H9 (cell line): Measurements from ENCODE around the gene INSYN2A. TPM values are rescaled to one million over a fixed set of nuclear protein-coding genes. Genes with fewer than 3 reads are reported as not detected.

Experiments used
- DNase-seq: peaks from one replicate; pipeline ENCODE4 v3.0.0-alpha.2; 2017
- H2AFZ ChIP-seq: one replicate; pipeline ENCODE4 v1.6.1; 2013; ENCODE audit warnings: mild to moderate bottlenecking, low read length, control low read depth, moderate library complexity
- H2AK5ac ChIP-seq: 2 replicates; pipeline ENCODE4 v1.6.1; 2013; ENCODE audit warnings: low read length, control low read depth, mixed read lengths; ENCODE audit not compliant: insufficient read length
- H2BK120ac ChIP-seq: one replicate; pipeline ENCODE4 v1.6.1; 2013; ENCODE audit warnings: low read depth, mild to moderate bottlenecking, low read length, control low read depth, inconsistent platforms; ENCODE audit not compliant: poor library complexity, severe bottlenecking
- H2BK12ac ChIP-seq: 2 replicates; pipeline ENCODE4 v1.6.1; 2013; ENCODE audit warnings: low read length, control low read depth, mixed read lengths, low read depth; ENCODE audit not compliant: insufficient read length
- H2BK15ac ChIP-seq: 2 replicates; pipeline ENCODE4 v1.6.1; 2013; ENCODE audit warnings: low read depth, low read length, control low read depth
- H2BK20ac ChIP-seq: one replicate; pipeline ENCODE4 v1.6.1; 2013; ENCODE audit warnings: low read depth, mild to moderate bottlenecking, low read length, control low read depth, inconsistent platforms; ENCODE audit not compliant: poor library complexity, severe bottlenecking
- H2BK5ac ChIP-seq: 2 replicates; pipeline ENCODE4 v1.6.1; 2013; ENCODE audit warnings: low read length, control low read depth, mixed read lengths; ENCODE audit not compliant: insufficient read length
- H3K14ac ChIP-seq: 2 replicates; pipeline ENCODE4 v1.6.1; 2013; ENCODE audit warnings: low read length, control low read depth; ENCODE audit not compliant: insufficient read depth
- H3K18ac ChIP-seq: 2 replicates; pipeline ENCODE4 v1.6.1; 2013; ENCODE audit warnings: low read depth, mild to moderate bottlenecking, mixed read lengths, low read length, control low read depth; ENCODE audit not compliant: insufficient read length
- H3K23ac ChIP-seq: 2 replicates; pipeline ENCODE4 v1.6.1; 2013; ENCODE audit warnings: low read length, control low read depth, mixed read lengths, low read depth; ENCODE audit not compliant: insufficient read length
- H3K23me2 ChIP-seq: 2 replicates; pipeline ENCODE4 v1.6.1; 2013; ENCODE audit warnings: low read depth, mild to moderate bottlenecking, mixed read lengths, low read length, control low read depth; ENCODE audit not compliant: insufficient read length, poor library complexity, severe bottlenecking
- H3K27ac ChIP-seq: 2 replicates; pipeline ENCODE4 v1.5.1; 2013; ENCODE audit warnings: low read length, control low read depth, mixed read lengths, low read depth; ENCODE audit not compliant: insufficient read length
- H3K27me3 ChIP-seq: 2 replicates; pipeline ENCODE4 v1.6.1; 2013; ENCODE audit warnings: low read length, control low read depth, inconsistent platforms; ENCODE audit not compliant: insufficient read depth
- H3K4ac ChIP-seq: 2 replicates; pipeline ENCODE4 v1.6.1; 2013; ENCODE audit warnings: low read depth, mild to moderate bottlenecking, control low read depth, inconsistent platforms, low read length, moderate library complexity
- H3K4me1 ChIP-seq: 2 replicates; pipeline ENCODE4 v1.6.1; 2013; ENCODE audit warnings: low read length, control low read depth, inconsistent platforms; ENCODE audit not compliant: insufficient read depth
- H3K4me2 ChIP-seq: 2 replicates; pipeline ENCODE4 v1.6.1; 2013; ENCODE audit warnings: low read length, control low read depth, mixed read lengths; ENCODE audit not compliant: insufficient read length, insufficient read depth
- H3K56ac ChIP-seq: 2 replicates; pipeline ENCODE4 v1.6.1; 2013; ENCODE audit warnings: low read depth, mild to moderate bottlenecking, mixed read lengths, low read length, control low read depth; ENCODE audit not compliant: insufficient read length
- H3K79me1 ChIP-seq: 2 replicates; pipeline ENCODE4 v1.6.1; 2013; ENCODE audit warnings: low read depth, mild to moderate bottlenecking, moderate library complexity, low read length, control low read depth, inconsistent platforms; ENCODE audit not compliant: insufficient read depth, poor library complexity, severe bottlenecking
- H3K79me2 ChIP-seq: 2 replicates; pipeline ENCODE4 v1.6.1; 2013; ENCODE audit warnings: low read length, control low read depth, inconsistent platforms; ENCODE audit not compliant: insufficient read depth
- H3K9ac ChIP-seq: 2 replicates; pipeline ENCODE4 v1.6.1; 2013; ENCODE audit warnings: low read length, control low read depth, mixed read lengths; ENCODE audit not compliant: insufficient read length; ENCODE audit errors: extremely low read depth
- H3K9me3 ChIP-seq: one replicate; pipeline ENCODE4 v1.6.1; 2013; ENCODE audit warnings: low read depth, low read length, inconsistent platforms; ENCODE audit not compliant: control insufficient read depth
- H3T11ph ChIP-seq: one replicate; pipeline ENCODE4 v1.6.1; 2013; ENCODE audit warnings: mild to moderate bottlenecking, low read length, control low read depth, inconsistent platforms
- H4K20me1 ChIP-seq: one replicate; pipeline ENCODE4 v1.6.1; 2013; ENCODE audit not compliant: control insufficient read depth, insufficient read length, insufficient read depth
- H4K5ac ChIP-seq: 2 replicates; pipeline ENCODE4 v1.6.1; 2013; ENCODE audit warnings: low read depth, mild to moderate bottlenecking, mixed read lengths, low read length, control low read depth; ENCODE audit not compliant: insufficient read length
- H4K8ac ChIP-seq: replicated peaks from 2 replicates; pipeline ENCODE4 v1.6.1; 2013; ENCODE audit warnings: low read length, control low read depth, mixed read lengths, low read depth; ENCODE audit not compliant: insufficient read length
- H4K91ac ChIP-seq: 2 replicates; pipeline ENCODE4 v1.6.1; 2013; ENCODE audit warnings: low read depth, mild to moderate bottlenecking, moderate library complexity, mixed read lengths, low read length, control low read depth; ENCODE audit not compliant: insufficient read length
- H3K27ac Mint-ChIP-seq, 3 experiments: 2 replicates in 2 of 3; 3 replicates in 1 of 3; pipeline ENCODE4 v1.8.0; 2020 to 2021; ENCODE audit warnings: mixed read lengths in 3 of 3, mild to moderate bottlenecking in 1 of 3, moderate library complexity in 1 of 3
- H3K27me3 Mint-ChIP-seq: 2 replicates; pipeline ENCODE4 v1.8.0; 2021; ENCODE audit warnings: low read depth, mild to moderate bottlenecking, moderate library complexity, mixed read lengths
- H3K36me3 Mint-ChIP-seq, 3 experiments: 2 replicates in 2 of 3; 3 replicates in 1 of 3; pipeline ENCODE4 v1.8.0; 2020 to 2021; ENCODE audit warnings: low read depth in 3 of 3, mixed read lengths in 3 of 3; ENCODE audit not compliant: insufficient read depth in 1 of 3
- H3K4me1 Mint-ChIP-seq, 2 experiments: 2 replicates each; pipeline ENCODE4 v1.8.0; 2020; ENCODE audit warnings: mixed read lengths in 2 of 2
- H3K4me3 Mint-ChIP-seq, 2 experiments: 2 replicates in 1 of 2; 3 replicates in 1 of 2; pipeline ENCODE4 v1.8.0; 2020 to 2021; ENCODE audit warnings: mild to moderate bottlenecking in 2 of 2, mixed read lengths in 2 of 2, moderate library complexity in 1 of 2
- H3K9me3 Mint-ChIP-seq, 2 experiments: 2 replicates in 1 of 2; 3 replicates in 1 of 2; pipeline ENCODE4 v1.8.0; 2020; ENCODE audit warnings: mild to moderate bottlenecking in 2 of 2, mixed read lengths in 2 of 2, moderate library complexity in 1 of 2
- WGBS: extraction: QIAGEN DNeasy Blood & Tissue Kit; methylation state at CpG from one replicate; pipeline ENCODE4 v1.1.7; 2013; ENCODE audit warnings: missing lambda C conversion rate, low lambda C conversion rate, mixed read lengths; ENCODE audit not compliant: insufficient read length; ENCODE audit errors: extremely low coverage; 5-methylcytosine and 5-hydroxymethylcytosine counted together
- total RNA-seq: library from RNA; stranded (reverse); gene quantifications from 2 replicates; pipeline ENCODE4 v1.2.1, GENCODE V29; 2021
- TF ChIP-seq, protein P1 (sequence below): fragments of 200-600 bp; sonication (generic); conservative IDR thresholded peaks from 3 replicates; pipeline ENCODE4 v1.8.0; 2021; ENCODE audit warnings: antibody characterized with exemption, mild to moderate bottlenecking

The INSYN2A gene
- total RNA-seq, 1 experiment from 2014 or later = 0.09 TPM

DNA sequence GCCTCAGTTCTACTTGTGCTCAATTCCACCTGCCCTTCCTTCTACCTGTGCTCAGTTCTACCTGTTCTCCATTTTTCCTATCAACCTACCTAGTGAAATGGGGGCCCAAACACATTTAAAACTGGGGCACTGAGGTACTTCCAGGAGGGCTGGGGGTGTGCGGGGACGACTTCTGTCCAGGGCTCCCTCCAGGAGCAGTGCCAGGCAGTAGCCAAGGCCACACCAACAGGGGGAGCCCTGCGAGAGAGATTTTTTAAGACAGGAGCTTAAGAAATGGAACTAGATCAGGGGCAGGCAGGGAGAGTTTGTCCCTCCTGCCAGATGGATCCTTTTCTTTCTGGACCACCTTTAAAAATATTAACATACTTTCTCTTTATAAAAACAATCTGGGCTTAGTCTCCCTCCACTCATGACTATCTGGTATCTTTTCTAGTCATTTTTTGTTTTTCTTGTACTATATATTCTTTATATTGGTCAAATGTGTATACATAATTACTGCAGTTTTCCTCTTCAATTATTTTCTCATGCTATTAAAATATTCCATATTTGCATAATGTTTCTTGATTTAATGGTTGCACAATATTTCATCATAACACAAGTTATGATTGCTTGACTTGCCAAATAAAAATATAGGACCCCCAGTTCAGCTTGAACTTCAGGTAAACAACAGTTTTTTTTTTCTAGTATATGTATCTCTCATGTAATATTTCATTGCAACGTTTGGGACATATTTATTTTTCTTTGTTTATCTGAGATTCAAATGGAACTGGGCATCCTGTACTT, 47.3 kb upstream of the INSYN2A start:
- no CpG with 5 or more reads among the region's 4 CpGs for WGBS
- no peak overlapping the region for H3K4me3 Mint-ChIP-seq
- no peak overlapping the region for H2BK20ac ChIP-seq

More for the DNA sequence above, 47.3 kb upstream of the INSYN2A start:
- Histone ChIP-seq H3K4me2 (no peak overlapping the region), H4K5ac (no peak overlapping the region), H3K27me3 (no peaks in the 10 kb centered on the region), H4K91ac (no peak overlapping the region), H3K4me1 (no peaks in the 10 kb centered on the region), H2AFZ (no peak overlapping the region), H3T11ph (no peak overlapping the region), H4K20me1 (no peaks in the 10 kb centered on the region), H3K9me3 (no peaks in the 10 kb centered on the region), H3K79me1 (no peaks in the 10 kb centered on the region), H2BK120ac (no peak overlapping the region), H3K9ac (no peak overlapping the region), H3K56ac (no peak overlapping the region), H3K23me2 (no peaks in the 10 kb centered on the region), H2BK15ac (no peak overlapping the region), H2BK5ac (no peak overlapping the region), H3K27ac (no peak overlapping the region), H2BK12ac (no peak overlapping the region), H3K79me2 (no peaks in the 10 kb centered on the region), H3K4ac (no peak overlapping the region), H4K8ac (no peak overlapping the region), H3K23ac (no peak overlapping the region), H2AK5ac (no peak overlapping the region), H3K14ac (no peak overlapping the region), H3K18ac (no peak overlapping the region)
- DNase-seq = peak; percentile 68
- Mint-ChIP-seq H3K9me3 (peaks cover 2 to 5% of the 10 kb centered on the region in 2 experiments; a peak in 2 of 5 replicates), H3K4me1 (peaks cover 0 to 4% of the 10 kb centered on the region in 2 experiments; a peak in 1 of 4 replicates), H3K27me3 (no peaks in the 10 kb centered on the region), H3K27ac (peak overlapping the region in 1 of 3 experiments; percentile 46; a peak in 3 of 7 replicates), H3K36me3 (peaks cover 6 to 10% (median 10%) of the 10 kb centered on the region in 3 experiments; a peak in 6 of 7 replicates)
- TF ChIP-seq, protein P1, sequence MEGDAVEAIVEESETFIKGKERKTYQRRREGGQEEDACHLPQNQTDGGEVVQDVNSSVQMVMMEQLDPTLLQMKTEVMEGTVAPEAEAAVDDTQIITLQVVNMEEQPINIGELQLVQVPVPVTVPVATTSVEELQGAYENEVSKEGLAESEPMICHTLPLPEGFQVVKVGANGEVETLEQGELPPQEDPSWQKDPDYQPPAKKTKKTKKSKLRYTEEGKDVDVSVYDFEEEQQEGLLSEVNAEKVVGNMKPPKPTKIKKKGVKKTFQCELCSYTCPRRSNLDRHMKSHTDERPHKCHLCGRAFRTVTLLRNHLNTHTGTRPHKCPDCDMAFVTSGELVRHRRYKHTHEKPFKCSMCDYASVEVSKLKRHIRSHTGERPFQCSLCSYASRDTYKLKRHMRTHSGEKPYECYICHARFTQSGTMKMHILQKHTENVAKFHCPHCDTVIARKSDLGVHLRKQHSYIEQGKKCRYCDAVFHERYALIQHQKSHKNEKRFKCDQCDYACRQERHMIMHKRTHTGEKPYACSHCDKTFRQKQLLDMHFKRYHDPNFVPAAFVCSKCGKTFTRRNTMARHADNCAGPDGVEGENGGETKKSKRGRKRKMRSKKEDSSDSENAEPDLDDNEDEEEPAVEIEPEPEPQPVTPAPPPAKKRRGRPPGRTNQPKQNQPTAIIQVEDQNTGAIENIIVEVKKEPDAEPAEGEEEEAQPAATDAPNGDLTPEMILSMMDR = peak; percentile 88
